DND-41 (cell line): ENCODE data around the gene DLK1.

Source experiments
- ATAC-seq: fragments of 200-7000 bp; cut with Tn5 transposase; 3 replicates; pipeline ENCODE4 v1.9.1; 2021; ENCODE audit warnings: low read depth; ENCODE audit not compliant: insufficient read depth
- DNase-seq: peaks from one replicate; pipeline ENCODE4 v3.0.0-alpha.2; 2020
- H2AFZ ChIP-seq: 2 replicates; pipeline ENCODE4 v1.6.0; 2012; ENCODE audit warnings: low read depth, low read length
- H3K27ac ChIP-seq: 2 replicates; pipeline ENCODE4 v1.5.1; 2012; ENCODE audit warnings: low read length, inconsistent platforms
- H3K27me3 ChIP-seq: fragments of 200-600 bp; sonication (generic); 2 replicates; pipeline ENCODE4 v1.6.0; 2012; ENCODE audit warnings: low read length, mild to moderate bottlenecking, inconsistent platforms; ENCODE audit not compliant: insufficient read depth, poor library complexity
- H3K36me3 ChIP-seq: 2 replicates; pipeline ENCODE4 v1.5.1; 2012; ENCODE audit warnings: low read length, inconsistent platforms; ENCODE audit not compliant: insufficient read depth
- H3K4me1 ChIP-seq: 2 replicates; pipeline ENCODE4 v1.5.1; 2012; ENCODE audit warnings: mild to moderate bottlenecking, low read length; ENCODE audit not compliant: insufficient read depth
- H3K4me2 ChIP-seq: 2 replicates; pipeline ENCODE4 v1.6.0; 2012; ENCODE audit warnings: mild to moderate bottlenecking, moderate library complexity, low read length, inconsistent platforms; ENCODE audit not compliant: insufficient read depth
- H3K4me3 ChIP-seq, 2 experiments: fragments of 200-600 bp in 1 of 2; shearing (Covaris generic) in 1 of 2; 2 replicates each; pipeline ENCODE4 v1.5.1; 2012 to 2016; ENCODE audit warnings: inconsistent platforms in 2 of 2, low read length in 2 of 2, mild to moderate bottlenecking in 2 of 2, low read depth in 1 of 2, moderate library complexity in 1 of 2
- H3K79me2 ChIP-seq: 2 replicates; pipeline ENCODE4 v1.6.0; 2012; ENCODE audit warnings: low read length, inconsistent platforms; ENCODE audit not compliant: insufficient read depth
- H3K9ac ChIP-seq: 2 replicates; pipeline ENCODE4 v1.6.0; 2012; ENCODE audit warnings: low read depth, mild to moderate bottlenecking, inconsistent platforms, low read length, moderate library complexity
- H3K9me3 ChIP-seq: 2 replicates; pipeline ENCODE4 v1.5.1; 2012; ENCODE audit warnings: low read length, moderate library complexity, mild to moderate bottlenecking, inconsistent platforms; ENCODE audit not compliant: insufficient read depth, severe bottlenecking
- H4K20me1 ChIP-seq: 2 replicates; pipeline ENCODE4 v1.6.0; 2012; ENCODE audit warnings: low read length; ENCODE audit not compliant: insufficient read depth
- CTCF ChIP-seq: IDR thresholded peaks from 2 replicates; pipeline ENCODE4 v1.5.1; 2012; ENCODE audit warnings: borderline replicate concordance, low read length, moderate library complexity, mild to moderate bottlenecking; ENCODE audit not compliant: poor library complexity, severe bottlenecking; ENCODE audit errors: extremely low read depth
- EZH2 ChIP-seq: IDR thresholded peaks from 3 replicates; pipeline ENCODE4 v1.6.1; 2012; ENCODE audit warnings: borderline replicate concordance, low read depth, mild to moderate bottlenecking, moderate library complexity, low read length, inconsistent platforms; ENCODE audit not compliant: severe bottlenecking

Gene DLK1

GRCh38 chr14:100684154-100684553, 42.5 kb upstream of the DLK1 start:
- Histone ChIP-seq H3K27me3 (peaks cover 7% of the 10 kb centered on the region), H3K4me2 (no peak overlapping the region), H3K27ac (no peak overlapping the region), H3K4me1 (no peaks in the 10 kb centered on the region), H3K79me2 (no peaks in the 10 kb centered on the region), H2AFZ (no peak overlapping the region), H3K4me3 (no peak overlapping the region), H4K20me1 (no peaks in the 10 kb centered on the region), H3K9me3 (no peaks in the 10 kb centered on the region), H3K9ac (no peak overlapping the region), H3K36me3 (no peaks in the 10 kb centered on the region)
- DNase-seq (no peak), ATAC-seq (no peak)
- TF ChIP-seq CTCF (no peak), EZH2 (no peak)

DNA sequence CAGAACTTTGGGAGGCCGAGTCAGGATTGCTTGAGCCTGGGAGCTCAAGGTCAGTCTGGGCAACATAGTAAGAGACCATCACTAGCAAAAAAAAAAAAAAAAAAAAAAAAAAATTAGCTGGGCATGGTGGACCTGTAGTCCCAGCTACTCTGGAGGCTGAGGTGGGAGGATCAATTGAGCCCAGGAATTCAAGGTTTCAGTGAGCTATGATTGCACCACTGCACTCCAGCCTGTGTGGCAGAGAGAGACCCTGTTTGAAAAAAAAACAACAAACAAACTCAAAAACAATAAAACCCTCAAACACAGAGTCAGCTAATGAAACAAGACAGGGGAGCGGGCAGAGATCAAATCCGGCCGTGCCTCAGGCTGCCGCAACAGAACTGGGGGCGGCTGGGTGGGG, 41.7 kb upstream of the DLK1 start:
- H3K4me2 ChIP-seq = no peak overlapping the region
- DNase-seq (no peak), ATAC-seq (no peak)
- H3K27me3 ChIP-seq = peaks cover 7% of the 10 kb centered on the region
- no peaks in the 10 kb centered on the region for H3K4me1 ChIP-seq
- TF ChIP-seq CTCF (no peak), EZH2 (no peak)
- H4K20me1 ChIP-seq = no peaks in the 10 kb centered on the region
- no peak overlapping the region for H3K4me3 ChIP-seq
- no peak overlapping the region for H3K27ac ChIP-seq
- H3K36me3 ChIP-seq = no peaks in the 10 kb centered on the region
- no peaks in the 10 kb centered on the region for H3K79me2 ChIP-seq
- no peak overlapping the region for H3K9ac ChIP-seq
- H2AFZ ChIP-seq = no peak overlapping the region
- no peaks in the 10 kb centered on the region for H3K9me3 ChIP-seq

GRCh38 chr14:100686858-100687257, 39.8 kb upstream of the DLK1 start:
- Histone ChIP-seq H3K9ac (no peak overlapping the region), H3K27ac (no peak overlapping the region), H3K36me3 (no peaks in the 10 kb centered on the region), H3K4me1 (no peaks in the 10 kb centered on the region), H2AFZ (no peak overlapping the region), H3K9me3 (no peaks in the 10 kb centered on the region), H3K27me3 (peaks cover 7% of the 10 kb centered on the region), H3K4me2 (no peak overlapping the region), H4K20me1 (no peaks in the 10 kb centered on the region), H3K79me2 (no peaks in the 10 kb centered on the region), H3K4me3 (no peak overlapping the region)
- no peak for DNase-seq
- TF ChIP-seq EZH2 (no peak), CTCF (no peak)
- ATAC-seq = no peak

DNA sequence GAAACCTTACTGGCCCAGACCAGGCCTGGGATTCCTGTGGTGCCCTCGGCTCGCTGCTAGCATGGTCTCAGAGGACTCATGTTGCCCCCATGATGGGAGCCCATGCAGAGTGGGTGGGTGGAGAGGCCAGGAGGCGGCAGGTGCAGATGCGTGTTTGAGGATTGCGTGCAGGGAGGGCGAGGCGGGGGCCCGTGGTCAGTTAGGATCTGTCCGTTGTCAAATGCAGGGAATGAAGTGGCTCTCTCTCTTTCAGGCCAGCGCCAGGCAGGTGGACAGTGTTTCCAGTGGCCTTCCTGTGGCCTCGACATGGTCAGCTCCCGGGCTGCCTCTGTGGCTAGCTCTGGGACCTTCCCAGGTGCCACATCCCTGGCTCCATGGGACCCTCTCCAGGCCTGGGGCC, 39.3 kb upstream of the DLK1 start:
- H3K27ac ChIP-seq = no peak overlapping the region
- H3K4me3 ChIP-seq = no peak overlapping the region
- no peak overlapping the region for H2AFZ ChIP-seq
- H3K9me3 ChIP-seq = no peaks in the 10 kb centered on the region
- H4K20me1 ChIP-seq = no peaks in the 10 kb centered on the region
- no peaks in the 10 kb centered on the region for H3K36me3 ChIP-seq
- no peak overlapping the region for H3K9ac ChIP-seq
- H3K4me1 ChIP-seq = no peaks in the 10 kb centered on the region
- no peak for ATAC-seq
- TF ChIP-seq EZH2 (no peak), CTCF (no peak)
- H3K27me3 ChIP-seq = peaks cover 7% of the 10 kb centered on the region
- DNase-seq = no peak
- H3K79me2 ChIP-seq = no peaks in the 10 kb centered on the region
- no peak overlapping the region for H3K4me2 ChIP-seq
